IgD-negative memory B cell (primary cell): Measurements from ENCODE around the gene TSFM. TPM values are rescaled to one million over a fixed set of nuclear protein-coding genes. Genes with fewer than 3 reads are reported as not detected.

Experiments used
- H3K27ac Mint-ChIP-seq, 3 donors: one replicate each; pipeline ENCODE4 v1.8.0; 2020 to 2022; ENCODE audit warnings: mild to moderate bottlenecking in 3 of 3, mixed read lengths in 3 of 3, moderate library complexity in 1 of 3
- H3K27me3 Mint-ChIP-seq: one replicate; pipeline ENCODE4 v1.8.0; 2021; ENCODE audit warnings: mixed read lengths
- H3K36me3 Mint-ChIP-seq: one replicate; pipeline ENCODE4 v1.8.0; 2020; ENCODE audit warnings: mild to moderate bottlenecking, mixed read lengths
- H3K4me1 Mint-ChIP-seq, 3 donors: one replicate each; pipeline ENCODE4 v1.8.0; 2020 to 2022; ENCODE audit warnings: mixed read lengths in 3 of 3, mild to moderate bottlenecking in 1 of 3
- H3K4me3 Mint-ChIP-seq, 4 donors: one replicate each; pipeline ENCODE4 v1.8.0; 2020 to 2022; ENCODE audit warnings: mild to moderate bottlenecking in 4 of 4, mixed read lengths in 4 of 4, moderate library complexity in 3 of 4
- H3K9me3 Mint-ChIP-seq, 3 donors: one replicate each; pipeline ENCODE4 v1.8.0; 2020 to 2021; ENCODE audit warnings: mixed read lengths in 3 of 3, mild to moderate bottlenecking in 1 of 3
- polyA plus RNA-seq: library from polyadenylated mRNA; unstranded; fragments of 300-500 nt; fragmentation: Illumina TruSeq; gene quantifications from one replicate; pipeline ENCODE4 v1.2.3, GENCODE V29; 2021

The TSFM gene
- polyA plus RNA-seq, 1 donor from 2014 or later, result 27.1 TPM

DNA sequence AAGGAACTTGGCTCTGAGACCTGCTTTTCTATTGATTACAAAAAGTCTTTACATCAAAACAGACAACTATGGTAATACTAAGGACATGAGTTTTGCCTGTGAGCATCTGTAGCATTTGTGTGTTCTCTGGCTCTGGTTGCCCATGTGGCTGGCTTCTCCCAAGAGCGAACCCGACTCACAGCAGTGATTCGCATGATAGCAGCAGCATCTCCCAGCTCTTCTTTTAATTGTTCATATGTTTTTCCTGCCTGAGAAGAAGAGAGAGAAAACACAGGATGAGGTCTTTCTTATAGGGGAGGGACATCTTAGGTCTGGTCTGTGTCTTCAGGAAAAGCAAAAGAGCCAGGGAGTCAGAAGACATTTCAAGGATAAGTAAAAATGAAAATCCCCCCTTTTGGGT lies 18.4 kb downstream of the TSFM start:
- Mint-ChIP-seq H3K4me3 (no peak overlapping the region), H3K27ac (no peak overlapping the region)

DNA sequence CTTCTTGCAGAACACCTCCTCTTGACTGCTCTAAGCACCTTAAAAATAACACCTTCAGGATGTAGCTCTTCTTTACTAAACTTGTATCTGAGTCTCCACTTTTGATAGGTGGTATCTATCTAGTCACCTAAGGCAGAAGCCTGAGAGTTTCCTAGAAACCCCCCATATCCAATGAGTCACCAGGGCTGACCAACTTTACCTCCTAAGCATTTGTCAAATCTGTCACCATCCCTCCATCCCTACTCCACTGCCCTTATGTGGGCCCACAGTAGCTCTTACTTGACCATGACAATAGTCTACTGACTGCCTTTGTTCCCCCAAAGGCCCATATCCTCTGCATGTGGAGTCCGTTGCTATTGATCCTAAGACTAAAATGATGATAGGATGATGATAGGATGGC lies 20.0 kb downstream of the TSFM start:
- Mint-ChIP-seq H3K27me3 (no peaks in the 10 kb centered on the region), H3K27ac (no peak overlapping the region), H3K4me3 (no peak overlapping the region), H3K36me3 (no peaks in the 10 kb centered on the region), H3K9me3 (no peaks in the 10 kb centered on the region), H3K4me1 (no peaks in the 10 kb centered on the region)

More for the DNA sequence above, 18.4 kb downstream of the TSFM start:
- Mint-ChIP-seq H3K36me3 (no peaks in the 10 kb centered on the region), H3K9me3 (no peaks in the 10 kb centered on the region), H3K27me3 (no peaks in the 10 kb centered on the region), H3K4me1 (no peaks in the 10 kb centered on the region)

DNA sequence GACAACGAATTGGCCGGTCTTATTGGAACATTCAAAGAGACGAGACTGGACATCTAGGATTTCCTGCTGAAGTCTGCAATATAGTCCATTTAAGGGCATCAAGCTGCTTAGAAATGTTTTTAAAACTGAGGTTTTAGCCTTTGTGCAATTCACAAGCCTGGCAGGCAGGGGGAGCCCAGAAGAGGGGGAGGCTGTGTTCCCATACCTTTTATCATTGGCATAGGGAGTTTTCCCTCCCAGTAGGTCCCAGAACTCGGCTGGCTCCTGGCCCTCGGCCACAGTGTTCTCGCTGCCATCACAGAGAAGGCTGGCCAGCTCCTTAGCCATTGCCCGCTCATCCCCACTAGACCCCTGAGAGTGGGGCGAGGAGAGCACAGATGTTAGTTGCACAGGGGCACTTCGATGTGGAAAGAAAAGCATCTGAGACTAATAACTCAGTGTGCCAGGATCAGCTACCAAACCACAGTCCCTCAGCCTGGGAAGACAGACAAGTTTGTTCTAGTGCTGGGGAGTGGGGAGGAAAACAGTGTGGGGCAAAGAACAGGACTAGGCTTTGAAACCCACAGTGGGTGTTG lies 20.8 kb downstream of the TSFM start:
- Mint-ChIP-seq H3K4me3 (no peak overlapping the region), H3K27me3 (no peaks in the 10 kb centered on the region), H3K27ac (no peak overlapping the region), H3K4me1 (no peaks in the 10 kb centered on the region), H3K36me3 (peaks cover 2% of the 10 kb centered on the region), H3K9me3 (no peaks in the 10 kb centered on the region)

DNA sequence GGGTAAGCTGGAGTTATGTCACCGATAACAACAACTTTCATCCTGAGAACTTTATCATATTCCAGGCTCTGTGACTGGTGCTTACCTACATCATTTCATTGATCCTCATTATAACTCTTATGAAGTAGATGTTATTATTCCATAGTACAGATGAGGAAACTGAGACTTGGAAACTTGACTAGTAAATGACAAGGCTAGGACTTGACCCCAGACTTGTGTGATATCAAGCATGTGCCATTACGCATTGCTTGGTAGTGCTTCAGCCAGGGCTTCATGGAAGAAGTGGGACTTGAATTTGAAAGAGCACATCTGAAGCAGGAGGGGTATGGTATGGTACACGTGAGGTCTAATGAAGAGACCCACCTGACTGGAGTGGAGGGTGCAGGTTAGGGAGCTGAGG lies 24.1 kb downstream of the TSFM start:
- H3K4me3 Mint-ChIP-seq, result no peak overlapping the region
- no peaks in the 10 kb centered on the region for H3K27me3 Mint-ChIP-seq
- H3K36me3 Mint-ChIP-seq, result peaks cover 3% of the 10 kb centered on the region
- H3K9me3 Mint-ChIP-seq, result no peaks in the 10 kb centered on the region
- no peaks in the 10 kb centered on the region for H3K4me1 Mint-ChIP-seq
- H3K27ac Mint-ChIP-seq, result no peak overlapping the region

DNA sequence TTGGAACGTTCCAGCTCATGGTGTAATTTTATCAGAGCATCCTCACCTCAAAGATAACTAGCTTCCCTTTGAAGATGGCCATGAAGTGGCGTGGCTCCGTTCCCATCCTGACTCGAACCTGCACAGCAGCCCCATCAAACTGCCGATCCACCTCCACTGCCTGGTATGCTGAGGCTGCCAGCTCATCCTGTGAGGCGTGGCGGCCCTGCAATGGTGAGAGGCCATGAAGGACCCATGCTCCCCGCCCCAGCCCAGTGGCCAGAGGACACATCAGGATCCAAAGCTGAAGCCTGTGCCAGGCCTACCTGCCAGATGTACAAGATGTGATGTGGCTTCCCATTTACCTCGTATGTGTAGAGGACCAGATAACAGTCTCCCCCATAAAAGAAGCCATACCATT lies 24.7 kb downstream of the TSFM start:
- no peaks in the 10 kb centered on the region for H3K27me3 Mint-ChIP-seq
- no peaks in the 10 kb centered on the region for H3K9me3 Mint-ChIP-seq
- peaks cover 4% of the 10 kb centered on the region for H3K36me3 Mint-ChIP-seq
- no peaks in the 10 kb centered on the region for H3K4me1 Mint-ChIP-seq
- no peak overlapping the region for H3K4me3 Mint-ChIP-seq
- H3K27ac Mint-ChIP-seq, result no peak overlapping the region

DNA sequence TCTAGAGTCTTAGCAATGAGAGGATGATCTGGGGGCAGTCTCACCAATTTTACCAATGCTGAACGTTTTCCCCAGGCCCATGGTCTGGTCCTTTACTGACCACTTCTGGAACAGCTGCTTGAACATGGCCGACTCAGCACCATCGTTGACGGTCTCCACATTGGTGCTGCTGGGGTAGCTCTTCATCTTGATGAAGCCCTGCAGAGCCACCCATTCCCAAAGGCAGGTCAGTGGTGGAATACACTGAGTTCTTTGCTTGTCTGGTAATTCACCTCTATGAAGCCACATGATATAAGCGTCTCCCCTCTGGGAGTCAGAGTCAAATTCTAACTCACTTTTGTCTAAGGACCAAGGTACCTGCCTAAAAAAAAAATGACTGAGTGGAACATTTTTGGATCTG lies 25.8 kb downstream of the TSFM start:
- no peak overlapping the region for H3K4me3 Mint-ChIP-seq
- peaks cover 4% of the 10 kb centered on the region for H3K36me3 Mint-ChIP-seq
- no peak overlapping the region for H3K27ac Mint-ChIP-seq
- H3K9me3 Mint-ChIP-seq, result no peaks in the 10 kb centered on the region
- H3K4me1 Mint-ChIP-seq, result no peaks in the 10 kb centered on the region
- H3K27me3 Mint-ChIP-seq, result no peaks in the 10 kb centered on the region

DNA sequence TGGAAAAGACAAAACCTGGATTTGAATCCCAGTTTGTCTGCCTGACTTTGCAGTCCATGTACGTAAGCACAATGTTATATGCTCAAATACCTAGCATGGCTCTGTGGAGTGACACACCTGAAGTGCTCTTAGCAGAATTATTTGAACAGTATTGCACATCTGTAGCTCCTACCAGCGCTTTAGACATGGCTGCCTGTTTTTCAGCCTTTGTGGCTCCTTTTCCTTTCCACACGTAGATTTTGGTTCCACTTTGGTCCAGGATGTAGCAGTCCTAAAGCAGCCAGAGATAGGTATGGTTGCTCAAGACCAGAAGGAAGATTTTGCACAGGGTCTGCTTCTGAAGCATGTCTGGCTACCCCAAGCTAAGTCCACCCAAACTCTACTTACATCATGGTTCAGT lies 26.8 kb downstream of the TSFM start:
- H3K27me3 Mint-ChIP-seq, result no peaks in the 10 kb centered on the region
- H3K36me3 Mint-ChIP-seq, result peaks cover 4% of the 10 kb centered on the region
- H3K9me3 Mint-ChIP-seq, result no peaks in the 10 kb centered on the region
- no peaks in the 10 kb centered on the region for H3K4me1 Mint-ChIP-seq
- H3K4me3 Mint-ChIP-seq, result no peak overlapping the region
- H3K27ac Mint-ChIP-seq, result no peak overlapping the region

DNA sequence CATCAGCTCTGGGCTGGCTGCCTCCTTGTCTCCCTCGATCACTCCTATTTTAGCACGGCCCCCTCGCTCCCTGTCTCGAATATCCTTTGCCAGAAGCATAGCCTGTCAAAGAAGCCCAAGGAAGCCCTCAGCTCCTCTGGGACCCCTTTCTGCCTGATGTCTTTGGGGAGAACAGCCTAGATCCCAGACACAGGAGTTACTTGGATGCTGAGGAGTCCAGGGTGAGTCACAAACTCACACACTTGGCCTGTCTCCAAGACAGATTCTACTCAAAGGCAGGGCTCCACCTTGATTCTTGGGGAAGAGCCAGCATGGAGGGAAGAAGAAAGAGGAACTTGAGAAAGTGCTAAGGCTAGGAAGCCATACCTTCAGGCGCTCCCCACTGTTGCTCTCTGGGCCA lies 27.9 kb downstream of the TSFM start:
- Mint-ChIP-seq H3K4me1 (no peaks in the 10 kb centered on the region), H3K9me3 (no peaks in the 10 kb centered on the region), H3K4me3 (no peak overlapping the region), H3K27me3 (no peaks in the 10 kb centered on the region), H3K36me3 (peaks cover 4% of the 10 kb centered on the region), H3K27ac (no peak overlapping the region)

DNA sequence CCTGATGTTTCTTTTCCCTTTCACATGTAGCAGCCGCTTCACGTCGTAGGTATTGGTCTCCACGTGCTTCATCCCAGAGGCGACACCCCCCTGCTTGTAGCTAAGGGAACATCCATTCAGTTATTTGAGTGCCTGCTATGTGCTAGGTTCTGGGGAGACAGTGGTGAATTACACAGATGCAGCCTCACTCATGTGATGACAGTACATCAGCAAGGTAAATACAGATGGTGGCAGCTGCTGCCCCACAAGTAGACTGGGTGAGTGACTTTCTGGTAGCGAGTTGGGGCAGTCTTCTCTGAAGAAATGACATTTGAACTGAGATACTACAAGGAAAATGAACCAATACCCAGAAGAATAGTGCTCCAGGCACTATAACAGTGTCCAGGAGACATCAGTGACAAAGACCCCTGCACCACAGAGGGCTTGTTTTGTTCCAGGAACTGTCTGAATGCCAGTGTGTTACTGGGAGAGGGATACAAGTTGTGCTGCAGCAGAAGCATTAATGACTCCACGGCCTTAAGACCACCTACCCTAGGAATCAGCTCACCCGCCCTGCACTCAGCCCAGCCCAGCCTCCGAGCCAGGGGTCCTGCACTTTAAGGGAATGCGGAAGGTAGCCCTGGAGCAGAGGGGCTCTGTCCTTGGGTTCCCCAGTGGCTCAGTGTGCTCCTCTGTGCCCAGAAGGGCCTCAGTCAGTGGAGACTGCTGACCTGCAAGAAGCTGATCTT lies 28.6 kb downstream of the TSFM start:
- Mint-ChIP-seq H3K27ac (peak overlapping the region in 1 of 3 donors; percentile 86), H3K4me3 (no peak overlapping the region), H3K4me1 (no peaks in the 10 kb centered on the region), H3K36me3 (peaks cover 4% of the 10 kb centered on the region), H3K9me3 (no peaks in the 10 kb centered on the region), H3K27me3 (no peaks in the 10 kb centered on the region)

DNA sequence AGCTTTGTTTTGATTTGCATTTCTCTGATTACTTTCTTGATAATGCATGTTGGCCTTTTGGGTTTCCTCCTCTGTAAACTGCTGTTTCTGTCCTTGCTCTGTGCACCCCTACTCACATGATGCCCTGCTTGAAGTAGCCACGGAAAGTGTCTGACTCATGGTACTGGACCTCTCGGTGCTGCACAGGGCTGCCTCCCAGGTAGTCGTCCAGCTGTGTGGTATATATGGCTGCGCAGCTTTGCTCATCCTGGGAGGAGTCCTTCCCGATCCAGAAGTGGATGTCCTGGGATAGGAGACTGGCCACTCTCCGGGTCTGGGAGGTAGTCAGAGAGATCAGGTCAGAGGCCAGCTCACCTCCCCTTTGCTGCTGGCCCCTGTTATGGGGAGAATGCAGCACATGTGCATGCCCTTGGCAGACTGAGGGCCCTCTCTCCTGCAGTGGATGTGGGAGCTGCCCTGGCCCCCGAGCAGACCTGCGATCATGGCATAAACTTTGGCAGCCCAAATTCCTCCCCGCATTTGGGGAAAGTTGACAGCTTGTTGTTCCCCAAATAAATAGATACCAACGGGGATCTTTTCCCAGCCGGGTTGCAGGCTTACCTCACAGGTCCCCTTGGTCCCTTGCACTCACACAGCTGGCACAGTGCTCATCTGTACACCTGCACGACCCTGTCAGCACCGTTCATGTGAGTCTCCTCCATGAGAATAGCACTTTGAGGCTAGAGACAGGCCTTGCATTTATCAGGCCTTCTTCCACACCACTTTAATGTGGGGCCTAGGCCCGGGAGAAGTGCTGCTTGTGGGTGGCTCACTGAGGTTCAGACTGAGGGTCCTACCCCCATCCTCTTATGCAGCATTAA lies 30.8 kb downstream of the TSFM start:
- Mint-ChIP-seq H3K4me3 (no peak overlapping the region), H3K9me3 (no peaks in the 10 kb centered on the region), H3K36me3 (peaks cover 2% of the 10 kb centered on the region), H3K4me1 (no peaks in the 10 kb centered on the region), H3K27me3 (no peaks in the 10 kb centered on the region), H3K27ac (no peak overlapping the region)

DNA sequence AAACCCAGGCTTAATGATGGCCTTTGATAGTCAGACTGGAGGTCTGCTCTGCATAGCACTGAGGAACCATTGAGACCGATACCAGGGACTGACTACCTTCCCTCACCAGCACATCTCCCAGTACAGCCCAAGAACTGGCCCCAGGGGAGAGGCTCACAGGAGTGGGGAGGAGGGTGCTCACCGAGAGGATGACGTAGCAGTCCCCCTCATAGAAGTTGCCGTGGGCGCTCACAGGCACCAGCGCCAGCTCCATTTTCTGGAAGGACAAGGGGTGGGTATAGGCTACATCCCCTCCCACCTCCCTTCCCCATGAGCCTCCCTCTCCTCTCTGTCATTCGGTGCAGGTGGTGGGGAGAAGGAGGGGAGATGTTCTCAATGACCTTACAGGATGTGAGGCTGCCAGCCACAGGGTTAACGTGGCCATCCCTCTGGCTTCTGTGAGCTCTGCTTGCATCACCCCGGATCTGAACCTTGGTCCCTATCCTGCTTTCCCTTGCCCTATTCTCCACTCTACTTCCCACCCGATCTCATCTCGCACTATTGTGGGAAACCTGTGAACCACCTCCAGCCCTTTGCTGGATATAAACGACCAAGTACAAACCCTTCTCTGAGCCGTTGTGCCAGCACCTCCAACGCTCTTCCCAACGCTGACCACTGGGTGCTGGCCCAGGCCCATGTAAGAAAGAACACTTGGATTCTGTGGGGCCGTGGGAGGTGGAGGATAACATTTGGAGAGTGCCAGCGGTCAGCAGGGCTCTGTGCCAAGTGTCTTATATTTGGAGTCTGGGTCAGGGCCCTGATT lies 31.6 kb downstream of the TSFM start:
- Mint-ChIP-seq H3K36me3 (peaks cover 2% of the 10 kb centered on the region), H3K27me3 (no peaks in the 10 kb centered on the region), H3K9me3 (no peaks in the 10 kb centered on the region), H3K27ac (no peak overlapping the region), H3K4me3 (no peak overlapping the region), H3K4me1 (no peaks in the 10 kb centered on the region)

DNA sequence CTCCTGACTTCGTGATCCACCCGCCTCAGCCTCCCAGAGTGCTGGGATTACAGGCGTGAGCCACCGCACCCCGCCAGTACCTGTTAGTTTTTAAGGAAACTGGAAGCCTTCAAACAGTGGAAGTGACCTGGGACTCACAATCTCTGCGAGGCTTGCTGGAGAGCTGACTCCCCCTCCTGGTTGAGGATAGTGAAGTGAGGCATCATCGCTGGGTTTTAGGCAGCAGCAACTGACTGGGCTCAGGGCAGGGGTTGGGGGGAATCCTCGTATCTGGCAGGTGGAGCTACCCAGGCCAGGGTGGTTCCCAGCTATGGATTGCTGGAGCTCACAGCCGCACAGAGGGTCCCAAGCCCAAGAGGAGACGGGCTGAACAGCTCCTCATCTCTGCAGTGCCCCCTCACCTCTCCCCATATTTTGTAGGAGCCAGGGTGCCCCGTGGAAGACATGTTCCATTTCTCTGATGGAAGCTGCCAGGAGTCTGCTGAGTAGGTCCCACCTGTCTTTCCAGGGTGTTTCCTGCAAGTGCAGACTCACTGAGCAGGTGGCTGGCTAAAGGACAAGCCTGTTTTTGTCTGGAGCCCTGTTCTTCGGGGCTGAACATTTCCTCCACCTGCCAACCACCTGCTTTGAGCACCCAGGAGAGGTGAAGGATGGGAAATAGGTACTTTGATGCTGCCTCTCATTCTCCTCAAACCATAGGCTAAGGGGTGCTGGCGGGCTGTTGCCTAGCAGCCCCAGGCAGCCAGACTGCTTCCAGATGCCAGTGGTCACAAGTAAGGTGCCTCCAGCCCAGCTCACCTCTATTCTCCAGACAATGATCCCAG lies 32.8 kb downstream of the TSFM start:
- H3K4me3 Mint-ChIP-seq, result no peak overlapping the region
- H3K36me3 Mint-ChIP-seq, result peaks cover 2% of the 10 kb centered on the region
- no peaks in the 10 kb centered on the region for H3K4me1 Mint-ChIP-seq
- H3K9me3 Mint-ChIP-seq, result no peaks in the 10 kb centered on the region
- H3K27me3 Mint-ChIP-seq, result no peaks in the 10 kb centered on the region
- no peak overlapping the region for H3K27ac Mint-ChIP-seq

DNA sequence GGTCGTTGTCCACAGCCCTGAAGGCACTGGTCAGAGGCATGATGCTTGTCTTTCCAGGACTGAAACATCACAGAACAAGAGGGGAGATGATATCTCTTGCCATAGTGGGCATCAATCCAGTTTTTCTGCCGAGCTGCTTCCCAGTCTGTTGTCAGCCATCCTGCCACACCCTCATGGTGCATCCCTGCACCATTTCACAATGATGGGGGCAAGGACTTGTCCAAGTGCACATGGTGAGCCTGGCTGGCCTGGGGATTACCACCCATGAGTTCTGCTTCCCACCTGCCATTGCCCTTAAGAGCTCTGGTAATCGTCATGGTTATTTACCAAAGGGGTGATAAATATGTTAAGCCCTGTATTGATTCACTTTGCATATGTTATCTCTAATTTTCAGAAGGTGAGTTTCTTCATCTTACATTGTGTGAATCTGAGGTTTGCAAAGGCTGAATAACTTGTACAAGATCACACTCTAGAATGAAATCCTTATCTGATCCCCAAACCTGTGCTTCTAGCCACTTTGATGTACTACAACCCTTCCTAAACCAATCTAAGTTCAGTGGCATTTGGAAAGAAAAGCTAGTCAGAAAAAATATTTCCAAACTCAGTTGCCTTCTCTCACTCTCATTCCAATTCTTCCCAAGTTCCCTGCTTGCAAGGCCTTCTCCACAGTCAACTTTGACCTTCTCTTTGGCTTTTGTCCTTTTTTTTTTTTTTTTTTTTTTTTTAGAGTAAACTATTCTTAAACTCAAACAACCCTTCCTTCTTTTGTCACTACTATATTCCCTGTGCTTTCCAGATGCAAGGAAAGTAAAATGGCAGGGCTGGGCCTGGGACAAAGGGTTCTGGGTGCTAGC lies 33.6 kb downstream of the TSFM start:
- no peaks in the 10 kb centered on the region for H3K27me3 Mint-ChIP-seq
- no peak overlapping the region for H3K4me3 Mint-ChIP-seq
- H3K27ac Mint-ChIP-seq, result no peak overlapping the region

DNA sequence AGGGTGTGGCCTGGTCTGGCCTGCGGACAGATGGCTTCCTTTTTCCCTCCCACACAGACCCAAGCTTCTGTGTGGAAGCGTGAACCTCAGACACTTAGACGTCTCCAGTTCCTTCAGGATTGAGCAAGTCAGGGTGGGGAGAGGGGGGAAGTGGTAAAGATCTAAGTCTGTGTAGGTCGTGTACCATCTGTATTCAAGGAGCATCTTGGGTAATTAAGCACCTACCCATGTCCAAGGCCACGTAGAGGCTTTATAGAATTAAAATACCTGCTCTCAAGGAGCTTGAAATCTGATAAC lies 34.2 kb downstream of the TSFM start:
- H3K4me1 Mint-ChIP-seq, result no peaks in the 10 kb centered on the region
- H3K27me3 Mint-ChIP-seq, result no peaks in the 10 kb centered on the region
- no peaks in the 10 kb centered on the region for H3K36me3 Mint-ChIP-seq
- H3K9me3 Mint-ChIP-seq, result no peaks in the 10 kb centered on the region
- H3K27ac Mint-ChIP-seq, result no peak overlapping the region
- no peak overlapping the region for H3K4me3 Mint-ChIP-seq

More for the DNA sequence above, 33.6 kb downstream of the TSFM start:
- peaks cover 2% of the 10 kb centered on the region for H3K36me3 Mint-ChIP-seq
- H3K9me3 Mint-ChIP-seq, result no peaks in the 10 kb centered on the region
- no peaks in the 10 kb centered on the region for H3K4me1 Mint-ChIP-seq
